Keratinocyte (primary cell): ENCODE measurements around the gene PPIL4. TPM values are rescaled to one million over a fixed set of nuclear protein-coding genes. Genes with fewer than 3 reads are reported as not detected.

ENCODE experiments used
- DNase-seq: peaks from one replicate; pipeline ENCODE4 v3.0.0-alpha.2; 2011; ENCODE audit warnings: low read depth, missing footprints, low spot score
- FAIRE-seq: peaks from 2 replicates; lab custom pipeline; 2011; peaks lifted over from hg19 to GRCh38; lab: Jason Lieb, UNC
- H2AFZ ChIP-seq: 2 replicates; pipeline ENCODE4 v1.6.0; 2012; ENCODE audit warnings: low read length, control low read depth, inconsistent platforms; ENCODE audit not compliant: control insufficient read depth
- H3K27ac ChIP-seq: 2 replicates; pipeline ENCODE4 v1.5.1; 2011; ENCODE audit warnings: low read length; ENCODE audit not compliant: control insufficient read depth, insufficient read depth
- H3K27me3 ChIP-seq: 3 replicates; pipeline ENCODE4 v1.6.0; 2011; ENCODE audit warnings: low read length; ENCODE audit not compliant: control insufficient read depth, insufficient read depth; ENCODE audit errors: extremely low read depth
- H3K36me3 ChIP-seq, 2 experiments: 2 replicates in 1 of 2; 3 replicates in 1 of 2; pipeline ENCODE4 v1.5.1; 2011; ENCODE audit warnings: low read length in 2 of 2, mild to moderate bottlenecking in 1 of 2; ENCODE audit not compliant: control insufficient read depth in 2 of 2, insufficient read depth in 2 of 2; ENCODE audit errors: extremely low read depth in 1 of 2
- H3K4me1 ChIP-seq: 3 replicates; pipeline ENCODE4 v1.5.1; 2011; ENCODE audit warnings: low read length; ENCODE audit not compliant: control insufficient read depth, insufficient read depth; ENCODE audit errors: extremely low read depth
- H3K4me2 ChIP-seq: 3 replicates; pipeline ENCODE4 v1.6.0; 2011; ENCODE audit warnings: low read depth, low read length; ENCODE audit not compliant: control insufficient read depth, insufficient read depth; ENCODE audit errors: extremely low read depth
- H3K4me3 ChIP-seq, 3 experiments: fragments of 200-600 bp in 1 of 3; sonication (generic) in 1 of 3; 2 replicates in 2 of 3; 3 replicates in 1 of 3; pipeline ENCODE4 v1.5.1; 2011 to 2016; ENCODE audit warnings: low read length in 3 of 3, mild to moderate bottlenecking in 3 of 3, control low read depth in 2 of 3, inconsistent platforms in 1 of 3, low read depth in 1 of 3, mixed read lengths in 1 of 3, mixed run types in 1 of 3, moderate library complexity in 1 of 3; ENCODE audit not compliant: control insufficient read depth in 2 of 3, insufficient read depth in 2 of 3; ENCODE audit errors: extremely low read depth in 1 of 3
- H3K79me2 ChIP-seq: 2 replicates; pipeline ENCODE4 v1.6.0; 2012; ENCODE audit warnings: low read length; ENCODE audit not compliant: control insufficient read depth, insufficient read depth
- H3K9ac ChIP-seq: 3 replicates; pipeline ENCODE4 v1.6.0; 2011; ENCODE audit warnings: low read length; ENCODE audit not compliant: control insufficient read depth, insufficient read depth; ENCODE audit errors: extremely low read depth
- H3K9me1 ChIP-seq: 3 replicates; pipeline ENCODE4 v1.6.0; 2011; ENCODE audit warnings: low read length; ENCODE audit not compliant: control insufficient read depth, insufficient read depth; ENCODE audit errors: extremely low read depth
- H3K9me3 ChIP-seq: 2 replicates; pipeline ENCODE4 v1.5.1; 2012; ENCODE audit warnings: low read depth, low read length; ENCODE audit not compliant: control insufficient read depth
- H4K20me1 ChIP-seq: 3 replicates; pipeline ENCODE4 v1.6.0; 2011; ENCODE audit warnings: low read length; ENCODE audit not compliant: control insufficient read depth, insufficient read depth; ENCODE audit errors: extremely low read depth
- EZH2 ChIP-seq: IDR thresholded peaks from one replicate; pipeline ENCODE4 v1.6.1; 2012; ENCODE audit warnings: inconsistent platforms, mild to moderate bottlenecking, low read length, moderate library complexity
- dilution Hi-C: fragments of 300-500 bp; cut with MboI; formaldehyde crosslinking; loops from one replicate; pipeline ENCODE4 v1.7.0; 2020; ENCODE audit warnings: low sequenced_read_pairs; ENCODE audit not compliant: extremely low pct_ligation_motif_present
- polyA plus RNA-seq, 5 experiments: library from polyadenylated mRNA; depleted of rRNA in 3 of 5; stranded (reverse) in 3 of 5; stranded (forward) in 1 of 5; unstranded in 1 of 5; fragments of >200 nt; gene quantifications; 1 replicate in 1 of 5; 2 replicates in 3 of 5; 3 replicates in 1 of 5; pipeline versions ENCODE4 v1.2.1 to v1.2.3, GENCODE V29; 2011 to 2012; ENCODE audit warnings: missing spikeins in 2 of 5, low read depth in 1 of 5, low replicate concordance in 1 of 5
- TF ChIP-seq, protein P1 (sequence below), 3 experiments: IDR thresholded peaks in 1 of 3; conservative IDR thresholded peaks in 1 of 3; optimal IDR thresholded peaks in 1 of 3; 2 replicates in 2 of 3; 3 replicates in 1 of 3; pipeline versions ENCODE3 to v1.5.1; 2011; ENCODE audit warnings: low read length in 3 of 3, mild to moderate bottlenecking in 3 of 3, moderate library complexity in 2 of 3, control low read depth in 1 of 3, inconsistent platforms in 1 of 3; ENCODE audit not compliant: insufficient read depth in 2 of 3; ENCODE audit errors: extremely low read depth in 1 of 3

Gene PPIL4
- polyA plus RNA-seq, 1 donor (not counting 4 experiments of a cell fraction or from before 2014, with no cell fraction given), result 14.0 TPM

GRCh38 chr6:149468179-149468578 lies 77.7 kb downstream of the PPIL4 start:
- Histone ChIP-seq H3K4me2 (no peak overlapping the region), H3K79me2 (no peaks in the 10 kb centered on the region), H3K9me1 (no peaks in the 10 kb centered on the region), H3K4me3 (no peak overlapping the region), H3K9ac (no peak overlapping the region), H3K27ac (no peak overlapping the region), H3K27me3 (peaks cover 4% of the 10 kb centered on the region), H3K4me1 (peaks cover 3% of the 10 kb centered on the region), H4K20me1 (no peaks in the 10 kb centered on the region), H2AFZ (no peak overlapping the region), H3K9me3 (no peaks in the 10 kb centered on the region), H3K36me3 (no peaks in the 10 kb centered on the region)
- dilution Hi-C loops, result no loop called here
- DNase-seq, result no peak
- no peak for TF ChIP-seq EZH2
- TF ChIP-seq, protein P1, sequence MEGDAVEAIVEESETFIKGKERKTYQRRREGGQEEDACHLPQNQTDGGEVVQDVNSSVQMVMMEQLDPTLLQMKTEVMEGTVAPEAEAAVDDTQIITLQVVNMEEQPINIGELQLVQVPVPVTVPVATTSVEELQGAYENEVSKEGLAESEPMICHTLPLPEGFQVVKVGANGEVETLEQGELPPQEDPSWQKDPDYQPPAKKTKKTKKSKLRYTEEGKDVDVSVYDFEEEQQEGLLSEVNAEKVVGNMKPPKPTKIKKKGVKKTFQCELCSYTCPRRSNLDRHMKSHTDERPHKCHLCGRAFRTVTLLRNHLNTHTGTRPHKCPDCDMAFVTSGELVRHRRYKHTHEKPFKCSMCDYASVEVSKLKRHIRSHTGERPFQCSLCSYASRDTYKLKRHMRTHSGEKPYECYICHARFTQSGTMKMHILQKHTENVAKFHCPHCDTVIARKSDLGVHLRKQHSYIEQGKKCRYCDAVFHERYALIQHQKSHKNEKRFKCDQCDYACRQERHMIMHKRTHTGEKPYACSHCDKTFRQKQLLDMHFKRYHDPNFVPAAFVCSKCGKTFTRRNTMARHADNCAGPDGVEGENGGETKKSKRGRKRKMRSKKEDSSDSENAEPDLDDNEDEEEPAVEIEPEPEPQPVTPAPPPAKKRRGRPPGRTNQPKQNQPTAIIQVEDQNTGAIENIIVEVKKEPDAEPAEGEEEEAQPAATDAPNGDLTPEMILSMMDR (optimal IDR thresholded peaks at IDR 0.05 in 1 of 3, IDR thresholded peaks at IDR 0.05 in 1 of 3, conservative IDR thresholded peaks at IDR 0.05 in 1 of 3; ENCODE audit: extremely low read depth in 1 of 3, insufficient read depth in 2 of 3, low read length in 3 of 3), result no peak
- no peak for FAIRE-seq

DNA sequence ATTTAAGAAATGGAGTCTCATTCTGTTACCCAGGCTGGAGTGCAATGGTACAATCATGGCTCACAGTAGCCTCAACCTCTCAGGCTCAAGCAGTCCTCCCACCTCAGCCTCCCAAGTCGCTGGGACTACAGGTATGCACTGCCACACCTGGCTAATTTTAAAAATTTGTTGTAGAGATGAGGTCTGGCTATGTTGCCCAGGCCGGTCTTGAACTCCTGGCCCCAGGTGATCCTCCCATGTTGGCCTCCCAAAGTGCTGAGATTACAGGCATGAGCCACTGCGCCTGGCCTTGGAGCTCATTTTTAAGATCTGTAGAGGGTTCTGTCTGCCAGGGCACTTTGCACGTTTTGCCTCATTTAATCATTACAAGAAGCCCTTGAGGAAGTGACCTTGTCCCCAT lies 78.6 kb downstream of the PPIL4 start:
- Histone ChIP-seq H2AFZ (no peak overlapping the region), H3K9me1 (no peaks in the 10 kb centered on the region), H3K9ac (no peak overlapping the region), H3K27ac (no peak overlapping the region), H3K36me3 (no peaks in the 10 kb centered on the region), H3K4me3 (no peak overlapping the region), H4K20me1 (no peaks in the 10 kb centered on the region), H3K4me2 (no peak overlapping the region), H3K27me3 (no peaks in the 10 kb centered on the region), H3K9me3 (no peaks in the 10 kb centered on the region), H3K4me1 (no peaks in the 10 kb centered on the region), H3K79me2 (no peaks in the 10 kb centered on the region)
- dilution Hi-C loops, result no loop called here
- FAIRE-seq (no peak), DNase-seq (no peak)
- no peak for TF ChIP-seq EZH2
- TF ChIP-seq, protein P1 (optimal IDR thresholded peaks at IDR 0.05 in 1 of 3, IDR thresholded peaks at IDR 0.05 in 1 of 3, conservative IDR thresholded peaks at IDR 0.05 in 1 of 3; ENCODE audit: extremely low read depth in 1 of 3, insufficient read depth in 2 of 3, low read length in 3 of 3), result no peak
